Measurements from ENCODE around the gene TP53I13. TPM values are rescaled to one million over a fixed set of nuclear protein-coding genes. Genes with fewer than 3 reads are reported as not detected.

TP53I13 gene
- total and polyA plus RNA-seq, 2 of the 4 experiments (the other 2 are of a cell fraction) = 22.0 to 48.3 TPM

- Histone ChIP-seq H4K5ac (ENCODE audit: low read depth, low read length) (no peak overlapping the region), H3K27ac (ENCODE audit: insufficient read depth, low read length) (no peak overlapping the region), H3K4me3 (ENCODE audit: insufficient read depth, low read depth, low read length) (no peak overlapping the region), H2AK9ac (replicated peaks; ENCODE audit: low read depth, low read length, poor library complexity) (no peak overlapping the region), H4K8ac (ENCODE audit: low read depth in 2 of 2, low read length in 2 of 2) (no peak overlapping the region), H3K9ac (ENCODE audit: low read depth, low read length) (no peak overlapping the region), H2AFZ (replicated peaks; ENCODE audit: low read length, poor library complexity) (no peak overlapping the region), H3K14ac (replicated peaks; ENCODE audit: low read depth, low read length) (no peak overlapping the region), H3K9me3 (ENCODE audit: control insufficient read depth, insufficient read depth, low read length) (no peaks in the 10 kb centered on the region), H3K4ac (ENCODE audit: low read depth, low read length) (no peak overlapping the region), H2BK120ac (ENCODE audit: low read depth, low read length) (no peak overlapping the region), H3K18ac (ENCODE audit: low read depth, low read length) (no peak overlapping the region), H2BK20ac (ENCODE audit: low read depth, low read length) (no peak overlapping the region), H4K91ac (ENCODE audit: insufficient read depth, low read depth, low read length) (no peak overlapping the region), H2BK15ac (ENCODE audit: low read depth, low read length) (no peak overlapping the region), H3K23ac (ENCODE audit: low read depth, low read length) (no peak overlapping the region), H2BK5ac (ENCODE audit: low read depth, low read length, poor library complexity, severe bottlenecking) (no peak overlapping the region), H3K79me1 (ENCODE audit: low read depth in 1 of 2, low read length in 2 of 2) (0 out of 4 replicates have a peak, but pooled peaks cover 0 to 2% of the 10 kb centered on the region in 2 experiments), H3K27me3 (ENCODE audit: control insufficient read depth, insufficient read depth, low read length) (no peaks in the 10 kb centered on the region), H3K4me2 (ENCODE audit: low read depth, low read length) (no peak overlapping the region), H4K20me1 (ENCODE audit: insufficient read depth, low read length) (no peaks in the 10 kb centered on the region), H3K36me3 (ENCODE audit: control insufficient read depth, insufficient read depth, low read length) (peaks cover 2% of the 10 kb centered on the region; the same call in 1 of the 2 replicates), H3K9me1 (ENCODE audit: insufficient read depth, low read length) (0 out of 2 replicates have a peak, but pooled peaks cover 4% of the 10 kb centered on the region), H2AK5ac (ENCODE audit: low read depth, low read length) (no peak overlapping the region), H3K4me1 (ENCODE audit: control insufficient read depth, insufficient read depth, low read length) (no peaks in the 10 kb centered on the region), H3K56ac (ENCODE audit: extremely low read depth, insufficient read depth, low read length) (no peak overlapping the region)
- WGBS, 2 experiments (ENCODE audit: extremely low coverage in 2 of 2, insufficient read length in 1 of 2) = 100% methylated on average over 1 of the region's 15 CpGs; no CpG with 5 or more reads in 1 of the 2 experiments
- TF ChIP-seq CEBPB (IDR thresholded peaks at IDR 0.05; ENCODE audit: low read depth, low read length) (no peak), FOS (IDR thresholded peaks at IDR 0.05; ENCODE audit: low read depth, low read length) (no peak), RAD21 (IDR thresholded peaks at IDR 0.05; ENCODE audit: low read length) (no peak), CHD1 (IDR thresholded peaks at IDR 0.05; ENCODE audit: low read depth, low read length) (no peak), NFE2L2 (IDR thresholded peaks at IDR 0.05; ENCODE audit: low read depth, low read length) (no peak), RCOR1 (IDR thresholded peaks at IDR 0.05; ENCODE audit: insufficient replicate concordance, low read length) (no peak), POLR2A (IDR thresholded peaks at IDR 0.05; ENCODE audit: low read depth, low read length) (no peak), MAZ (IDR thresholded peaks at IDR 0.05; ENCODE audit: borderline replicate concordance, low read depth, low read length) (no peak), BHLHE40 (IDR thresholded peaks at IDR 0.05; ENCODE audit: low read depth, low read length) (no peak), SMC3 (IDR thresholded peaks at IDR 0.05; ENCODE audit: low read depth, low read length) (no peak), MAFK (IDR thresholded peaks at IDR 0.05; ENCODE audit: low read depth, low read length) (no peak), USF2 (IDR thresholded peaks at IDR 0.05; ENCODE audit: low read depth, low read length) (no peak), MXI1 (IDR thresholded peaks at IDR 0.05; ENCODE audit: borderline replicate concordance, low read depth, low read length) (no peak)
- TF ChIP-seq, protein P1, sequence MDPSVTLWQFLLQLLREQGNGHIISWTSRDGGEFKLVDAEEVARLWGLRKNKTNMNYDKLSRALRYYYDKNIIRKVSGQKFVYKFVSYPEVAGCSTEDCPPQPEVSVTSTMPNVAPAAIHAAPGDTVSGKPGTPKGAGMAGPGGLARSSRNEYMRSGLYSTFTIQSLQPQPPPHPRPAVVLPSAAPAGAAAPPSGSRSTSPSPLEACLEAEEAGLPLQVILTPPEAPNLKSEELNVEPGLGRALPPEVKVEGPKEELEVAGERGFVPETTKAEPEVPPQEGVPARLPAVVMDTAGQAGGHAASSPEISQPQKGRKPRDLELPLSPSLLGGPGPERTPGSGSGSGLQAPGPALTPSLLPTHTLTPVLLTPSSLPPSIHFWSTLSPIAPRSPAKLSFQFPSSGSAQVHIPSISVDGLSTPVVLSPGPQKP (IDR thresholded peaks at IDR 0.05; ENCODE audit: borderline replicate concordance, low read depth, low read length) = no peak
- dilution Hi-C loops (cut with HindIII; ENCODE audit: low sequenced_read_pairs, unreplicated experiment) = no loop called here
- intact Hi-C loops (cut with micrococcal nuclease) = no loop called here
- in situ Hi-C loops (cut with MboI; ENCODE audit: low sequenced_read_pairs) = no loop called here
- no peak for ATAC-seq (ENCODE audit: low read depth)
- ChIA-PET POLR2A (ENCODE audit: unreplicated experiment) (no interaction called here), CTCF (no interaction called here)
- no peak for DNase-seq
- BruUV-seq (replicated peaks) = no TSS peak
Observed at GRCh38 chr17:29608986-29609385, 40.5 kb downstream of the TP53I13 start.

All from IMR-90 (cell line).